Measurements from ENCODE around the gene MAMSTR.

DNA sequence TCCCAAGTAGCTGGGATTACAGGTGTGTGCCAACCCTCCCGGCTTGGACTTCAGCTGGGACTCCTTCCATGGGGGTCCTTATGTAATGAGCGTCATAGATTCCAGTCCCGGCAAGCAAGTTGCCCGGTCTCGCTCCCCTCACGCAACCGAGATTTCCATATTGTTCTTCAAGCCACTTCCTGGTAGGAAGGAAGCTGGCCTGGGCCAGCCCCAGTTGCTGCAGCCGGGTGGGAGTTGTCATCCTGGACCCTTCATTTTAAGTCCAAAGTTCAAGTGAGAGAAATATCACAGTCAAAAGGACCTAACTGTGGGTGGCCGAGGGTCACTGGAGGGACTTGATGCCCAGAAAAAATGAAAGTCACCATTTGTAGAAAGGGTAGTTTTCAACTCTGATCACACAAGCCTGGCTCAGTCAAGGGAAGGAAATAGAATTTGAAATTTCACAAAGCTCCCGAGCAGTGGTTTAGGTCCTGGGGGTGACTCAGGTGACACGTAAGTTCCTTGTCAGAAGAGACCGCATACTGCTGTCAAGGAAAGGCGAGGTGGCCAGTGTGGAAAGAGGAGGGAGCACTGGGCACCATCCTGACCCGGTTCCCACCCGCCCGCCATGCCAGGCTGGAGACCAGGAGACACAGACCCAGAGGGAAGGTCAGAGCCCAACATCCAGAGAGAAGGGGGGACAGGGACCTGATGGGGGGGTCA is 41.1 kb upstream of the MAMSTR start:
- TF ChIP-seq SIN3A (IDR thresholded peaks at IDR 0.05; ENCODE audit: borderline replicate concordance, insufficient read depth, low read length) (no peak), POLR2AphosphoS5 (IDR thresholded peaks at IDR 0.05; ENCODE audit: low read depth, low read length) (no peak), TAF1 (IDR thresholded peaks at IDR 0.05; ENCODE audit: borderline replicate concordance, insufficient read depth, low read length) (no peak), FOXP2 (optimal IDR thresholded peaks at IDR 0.05; ENCODE audit: borderline replicate concordance, extremely low read depth, extremely low read length, insufficient read depth) (no peak)
- TF ChIP-seq, protein P1, sequence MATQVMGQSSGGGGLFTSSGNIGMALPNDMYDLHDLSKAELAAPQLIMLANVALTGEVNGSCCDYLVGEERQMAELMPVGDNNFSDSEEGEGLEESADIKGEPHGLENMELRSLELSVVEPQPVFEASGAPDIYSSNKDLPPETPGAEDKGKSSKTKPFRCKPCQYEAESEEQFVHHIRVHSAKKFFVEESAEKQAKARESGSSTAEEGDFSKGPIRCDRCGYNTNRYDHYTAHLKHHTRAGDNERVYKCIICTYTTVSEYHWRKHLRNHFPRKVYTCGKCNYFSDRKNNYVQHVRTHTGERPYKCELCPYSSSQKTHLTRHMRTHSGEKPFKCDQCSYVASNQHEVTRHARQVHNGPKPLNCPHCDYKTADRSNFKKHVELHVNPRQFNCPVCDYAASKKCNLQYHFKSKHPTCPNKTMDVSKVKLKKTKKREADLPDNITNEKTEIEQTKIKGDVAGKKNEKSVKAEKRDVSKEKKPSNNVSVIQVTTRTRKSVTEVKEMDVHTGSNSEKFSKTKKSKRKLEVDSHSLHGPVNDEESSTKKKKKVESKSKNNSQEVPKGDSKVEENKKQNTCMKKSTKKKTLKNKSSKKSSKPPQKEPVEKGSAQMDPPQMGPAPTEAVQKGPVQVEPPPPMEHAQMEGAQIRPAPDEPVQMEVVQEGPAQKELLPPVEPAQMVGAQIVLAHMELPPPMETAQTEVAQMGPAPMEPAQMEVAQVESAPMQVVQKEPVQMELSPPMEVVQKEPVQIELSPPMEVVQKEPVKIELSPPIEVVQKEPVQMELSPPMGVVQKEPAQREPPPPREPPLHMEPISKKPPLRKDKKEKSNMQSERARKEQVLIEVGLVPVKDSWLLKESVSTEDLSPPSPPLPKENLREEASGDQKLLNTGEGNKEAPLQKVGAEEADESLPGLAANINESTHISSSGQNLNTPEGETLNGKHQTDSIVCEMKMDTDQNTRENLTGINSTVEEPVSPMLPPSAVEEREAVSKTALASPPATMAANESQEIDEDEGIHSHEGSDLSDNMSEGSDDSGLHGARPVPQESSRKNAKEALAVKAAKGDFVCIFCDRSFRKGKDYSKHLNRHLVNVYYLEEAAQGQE (IDR thresholded peaks at IDR 0.05; ENCODE audit: insufficient read depth in 1 of 2, low read depth in 2 of 2, low read length in 2 of 2), result no peak

All from PFSK-1 (cell line).